T-helper 17 cell (primary cell): ENCODE measurements around the gene ORMDL2. TPM values are rescaled to one million over a fixed set of nuclear protein-coding genes. Genes with fewer than 3 reads are reported as not detected.

ENCODE experiments used
- ATAC-seq: fragments of 150-1000 bp; cut with Tn5 transposase; 2 replicates; pipeline ENCODE4 v1.10.0; 2021; ENCODE audit warnings: mild to moderate bottlenecking, moderate library complexity
- DNase-seq, 3 donors: peaks; one replicate each; pipeline versions ENCODE4 v3.0.0 to v3.0.0-alpha.2; 2020 to 2021
- H3K9me3 ChIP-seq: one replicate; pipeline ENCODE4 v1.7.0; 2013; ENCODE audit warnings: low read length, mild to moderate bottlenecking; ENCODE audit not compliant: control insufficient read depth, poor library complexity, severe bottlenecking
- H3K27ac Mint-ChIP-seq: one replicate; pipeline ENCODE4 v1.8.0; 2022; ENCODE audit warnings: mild to moderate bottlenecking, moderate library complexity, mixed read lengths
- H3K27me3 Mint-ChIP-seq: one replicate; pipeline ENCODE4 v1.8.0; 2022; ENCODE audit warnings: mixed read lengths
- H3K36me3 Mint-ChIP-seq: one replicate; pipeline ENCODE4 v1.8.0; 2022; ENCODE audit warnings: low read depth, mixed read lengths
- H3K4me1 Mint-ChIP-seq: one replicate; pipeline ENCODE4 v1.8.0; 2022; ENCODE audit warnings: mild to moderate bottlenecking, mixed read lengths
- H3K4me3 Mint-ChIP-seq: one replicate; pipeline ENCODE4 v1.8.0; 2022; ENCODE audit warnings: mild to moderate bottlenecking, moderate library complexity, mixed read lengths
- total RNA-seq, 4 donors: library from RNA in 2 of 4; stranded (reverse) in 2 of 4; gene quantifications; one replicate each; pipeline ENCODE4 v1.2.3 and lab custom pipeline; 2022 to 2026

ORMDL2 gene
- total RNA-seq, 2 donors from 2014 or later: 16.3 to 20.5 TPM

DNA sequence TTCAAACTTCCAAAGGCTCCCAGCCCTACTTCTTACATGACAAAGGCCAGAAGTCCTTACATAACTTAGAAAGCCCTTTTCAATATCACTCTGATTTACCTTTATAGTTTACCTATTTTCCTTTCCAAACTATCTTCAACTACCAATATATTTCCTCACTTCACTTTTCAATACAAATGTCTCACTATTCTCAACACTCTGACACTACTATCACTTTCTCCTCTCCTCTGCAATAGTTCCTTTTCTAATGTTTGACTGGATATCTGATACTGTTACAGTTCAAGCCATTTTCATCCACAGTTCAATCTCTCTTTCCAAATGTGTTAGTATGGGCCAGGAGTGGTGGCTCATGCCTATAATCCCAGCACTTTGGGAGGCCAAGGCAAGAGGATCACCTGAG lies 3.6 kb upstream of the ORMDL2 start:
- H3K36me3 Mint-ChIP-seq: peaks cover 9% of the 10 kb centered on the region
- H3K27me3 Mint-ChIP-seq: no peaks in the 10 kb centered on the region
- no peaks in the 10 kb centered on the region for H3K9me3 ChIP-seq
- no peak overlapping the region for H3K4me3 Mint-ChIP-seq
- DNase-seq (no peak), ATAC-seq (no peak)
- H3K4me1 Mint-ChIP-seq: peaks cover 35% of the 10 kb centered on the region
- no peak overlapping the region for H3K27ac Mint-ChIP-seq

GRCh38 chr12:55815473-55815872 lies 2.4 kb upstream of the ORMDL2 start:
- Mint-ChIP-seq H3K4me1 (peaks cover 35% of the 10 kb centered on the region), H3K27ac (no peak overlapping the region), H3K4me3 (no peak overlapping the region), H3K36me3 (peaks cover 9% of the 10 kb centered on the region), H3K27me3 (no peaks in the 10 kb centered on the region)
- H3K9me3 ChIP-seq: no peaks in the 10 kb centered on the region
- no peak for DNase-seq
- ATAC-seq: no peak

- DNase-seq (no peak), ATAC-seq (no peak)
- Mint-ChIP-seq H3K4me3 (no peak overlapping the region), H3K27me3 (no peaks in the 10 kb centered on the region), H3K36me3 (peaks cover 9% of the 10 kb centered on the region), H3K4me1 (peaks cover 28% of the 10 kb centered on the region), H3K27ac (no peak overlapping the region)
- H3K9me3 ChIP-seq: no peaks in the 10 kb centered on the region
Observed at GRCh38 chr12:55816881-55817344, 928 bp upstream of the ORMDL2 start.

- DNase-seq (no peak), ATAC-seq (peak; percentile 59)
- Mint-ChIP-seq H3K27ac (no peak overlapping the region), H3K4me3 (no peak overlapping the region), H3K4me1 (peaks cover 17% of the 10 kb centered on the region), H3K36me3 (peaks cover 6% of the 10 kb centered on the region), H3K27me3 (no peaks in the 10 kb centered on the region)
- no peaks in the 10 kb centered on the region for H3K9me3 ChIP-seq
Observed at GRCh38 chr12:55818140-55818728, 393 bp downstream of the ORMDL2 start.

DNA sequence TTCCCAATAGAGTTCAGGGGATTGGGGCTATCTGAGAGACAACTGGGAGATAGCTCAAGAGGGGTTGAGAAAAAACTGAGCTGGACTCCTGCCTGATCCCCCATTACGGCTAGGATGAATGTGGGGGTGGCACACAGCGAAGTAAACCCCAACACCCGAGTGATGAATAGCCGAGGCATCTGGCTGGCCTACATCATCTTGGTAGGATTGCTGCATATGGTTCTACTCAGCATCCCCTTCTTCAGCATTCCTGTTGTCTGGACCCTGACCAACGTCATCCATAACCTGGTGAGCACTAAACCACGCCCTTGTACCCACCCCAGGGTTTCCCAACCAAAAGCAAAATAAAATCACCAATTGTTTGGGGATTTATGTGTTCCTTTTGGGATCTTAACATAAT lies 1.0 kb downstream of the ORMDL2 start:
- no peak overlapping the region for H3K4me3 Mint-ChIP-seq
- no peak overlapping the region for H3K27ac Mint-ChIP-seq
- peaks cover 16% of the 10 kb centered on the region for H3K4me1 Mint-ChIP-seq
- peaks cover 5% of the 10 kb centered on the region for H3K36me3 Mint-ChIP-seq
- DNase-seq: no peak
- no peaks in the 10 kb centered on the region for H3K27me3 Mint-ChIP-seq
- no peak for ATAC-seq
- H3K9me3 ChIP-seq: no peaks in the 10 kb centered on the region

- no peaks in the 10 kb centered on the region for H3K27me3 Mint-ChIP-seq
- peaks cover 15% of the 10 kb centered on the region for H3K4me1 Mint-ChIP-seq
- DNase-seq (no peak), ATAC-seq (no peak)
- H3K4me3 Mint-ChIP-seq: no peak overlapping the region
- H3K9me3 ChIP-seq: no peaks in the 10 kb centered on the region
- H3K27ac Mint-ChIP-seq: no peak overlapping the region
- peaks cover 2% of the 10 kb centered on the region for H3K36me3 Mint-ChIP-seq
Observed at GRCh38 chr12:55820679-55821078, 2.8 kb downstream of the ORMDL2 start.

GRCh38 chr12:55822228-55822627 lies 4.4 kb downstream of the ORMDL2 start:
- H3K27ac Mint-ChIP-seq: peak overlapping the region; percentile 68
- DNase-seq: no peak
- H3K36me3 Mint-ChIP-seq: peaks cover 2% of the 10 kb centered on the region
- peaks cover 16% of the 10 kb centered on the region for H3K4me1 Mint-ChIP-seq
- H3K9me3 ChIP-seq: no peaks in the 10 kb centered on the region
- ATAC-seq: no peak
- H3K4me3 Mint-ChIP-seq: no peak overlapping the region
- no peaks in the 10 kb centered on the region for H3K27me3 Mint-ChIP-seq

GRCh38 chr12:55823419-55823818 lies 5.6 kb downstream of the ORMDL2 start:
- no peaks in the 10 kb centered on the region for H3K9me3 ChIP-seq
- DNase-seq (no peak), ATAC-seq (no peak)
- Mint-ChIP-seq H3K27ac (peak overlapping the region; percentile 86), H3K4me1 (peaks cover 28% of the 10 kb centered on the region), H3K27me3 (no peaks in the 10 kb centered on the region), H3K36me3 (peaks cover 2% of the 10 kb centered on the region), H3K4me3 (no peak overlapping the region)

- H3K9me3 ChIP-seq: no peaks in the 10 kb centered on the region
- H3K4me1 Mint-ChIP-seq: peaks cover 24% of the 10 kb centered on the region
Observed at GRCh38 chr12:55824726-55825125, 6.9 kb downstream of the ORMDL2 start.

DNA sequence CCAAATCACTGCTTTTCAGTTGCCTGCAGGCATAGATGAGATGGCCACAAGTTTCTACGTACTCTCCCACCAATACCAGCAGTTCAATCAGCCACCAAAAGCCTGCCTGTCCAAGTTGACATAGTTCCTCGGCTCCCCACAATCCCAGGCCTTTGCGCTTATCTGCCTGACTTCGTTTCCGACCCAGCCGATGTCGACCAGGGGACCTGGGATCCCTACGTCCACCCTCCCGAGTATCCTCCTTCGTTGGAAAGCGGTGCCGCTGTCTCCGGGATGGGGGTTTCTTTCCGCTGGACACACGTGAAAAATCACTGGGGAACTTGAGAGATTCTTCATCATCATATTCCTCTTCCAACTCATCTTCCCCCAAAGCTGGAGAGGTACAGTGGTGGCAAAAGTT lies 10.0 kb downstream of the ORMDL2 start:
- H3K9me3 ChIP-seq: no peaks in the 10 kb centered on the region
- peak overlapping the region; percentile 98 for H3K4me3 Mint-ChIP-seq
- peak overlapping the region; percentile 95 for H3K27ac Mint-ChIP-seq
- no peaks in the 10 kb centered on the region for H3K27me3 Mint-ChIP-seq
- H3K36me3 Mint-ChIP-seq: peaks cover 5% of the 10 kb centered on the region
- DNase-seq: no peak
- ATAC-seq: no peak
- peaks cover 40% of the 10 kb centered on the region for H3K4me1 Mint-ChIP-seq

More at GRCh38 chr12:55824726-55825125, 6.9 kb downstream of the ORMDL2 start:
- H3K27me3 Mint-ChIP-seq: no peaks in the 10 kb centered on the region
- no peak for DNase-seq
- H3K36me3 Mint-ChIP-seq: peaks cover 2% of the 10 kb centered on the region
- H3K4me3 Mint-ChIP-seq: no peak overlapping the region
- H3K27ac Mint-ChIP-seq: peak overlapping the region; percentile 86
- ATAC-seq: no peak

DNA sequence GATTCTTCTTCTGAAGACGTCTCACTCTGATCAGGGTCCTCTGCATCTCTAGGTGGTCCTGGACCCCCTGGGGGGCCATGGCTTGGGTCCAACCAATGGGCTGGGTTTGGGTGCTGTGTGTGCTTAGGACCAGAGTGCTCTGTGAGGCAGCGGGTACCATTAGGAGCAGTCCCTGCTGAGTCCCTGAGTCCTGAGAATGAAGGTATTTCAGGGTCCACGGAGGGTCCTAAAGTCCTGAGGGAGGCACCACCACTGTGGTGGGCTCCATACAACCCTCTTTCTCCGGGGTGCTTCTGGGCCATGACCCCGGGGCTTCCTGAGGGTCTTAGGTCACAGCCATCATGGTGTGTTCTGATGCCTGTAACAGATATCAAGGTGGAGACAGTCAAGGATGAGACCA lies 10.5 kb downstream of the ORMDL2 start:
- peaks cover 2% of the 10 kb centered on the region for H3K36me3 Mint-ChIP-seq
- no peaks in the 10 kb centered on the region for H3K27me3 Mint-ChIP-seq
- H3K4me3 Mint-ChIP-seq: peak overlapping the region; percentile 98
- no peak for ATAC-seq
- DNase-seq: no peak
- H3K9me3 ChIP-seq: no peaks in the 10 kb centered on the region
- H3K4me1 Mint-ChIP-seq: peaks cover 40% of the 10 kb centered on the region
- H3K27ac Mint-ChIP-seq: peak overlapping the region; percentile 95

DNA sequence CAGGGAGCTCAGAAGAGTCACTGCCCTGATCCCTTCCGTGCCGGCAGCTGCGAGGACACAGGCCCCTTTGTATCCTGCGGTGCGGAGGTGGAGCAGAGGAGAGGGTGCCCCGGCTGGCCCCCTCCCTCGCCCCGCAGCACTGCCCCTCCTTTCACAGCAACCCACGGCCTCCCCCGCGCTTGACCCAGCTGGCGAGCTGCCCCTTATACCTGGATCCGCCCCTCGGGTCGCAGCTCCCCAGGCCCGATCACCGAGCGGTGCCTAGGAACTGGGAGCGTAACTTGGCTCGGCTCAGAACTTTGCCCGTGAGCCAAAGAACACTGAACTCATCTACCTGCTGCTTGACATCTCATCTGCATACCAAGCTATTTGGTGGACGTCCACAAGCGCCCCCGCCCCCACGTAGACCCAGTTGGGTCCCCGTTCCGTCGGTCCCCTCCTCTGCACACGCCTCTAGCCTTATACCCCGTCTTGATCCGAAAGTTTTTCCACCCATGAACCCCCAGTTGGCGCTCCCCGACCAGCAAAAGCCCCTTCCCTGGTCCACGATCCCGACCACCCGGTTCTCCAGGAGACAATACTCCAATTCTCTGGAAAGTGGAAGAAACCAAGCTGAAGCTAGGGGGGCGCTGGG lies 12.2 kb downstream of the ORMDL2 start:
- DNase-seq (peak in 1 of 3 donors; percentile 24), ATAC-seq (peak; percentile 8)
- H3K27ac Mint-ChIP-seq: peak overlapping the region; percentile 95
- H3K27me3 Mint-ChIP-seq: no peaks in the 10 kb centered on the region
- peak overlapping the region; percentile 98 for H3K4me3 Mint-ChIP-seq
- H3K4me1 Mint-ChIP-seq: peaks cover 34% of the 10 kb centered on the region
- peaks cover 2% of the 10 kb centered on the region for H3K36me3 Mint-ChIP-seq
- H3K9me3 ChIP-seq: no peaks in the 10 kb centered on the region

GRCh38 chr12:55830601-55831446 lies 13.0 kb downstream of the ORMDL2 start:
- Mint-ChIP-seq H3K4me3 (peak overlapping the region; percentile 98), H3K4me1 (peaks cover 33% of the 10 kb centered on the region), H3K27me3 (no peaks in the 10 kb centered on the region), H3K36me3 (peaks cover 2% of the 10 kb centered on the region), H3K27ac (peak overlapping the region; percentile 95)
- DNase-seq (no peak), ATAC-seq (no peak)
- no peaks in the 10 kb centered on the region for H3K9me3 ChIP-seq
